T-helper 2 cell (primary cell): ENCODE measurements around the gene PDZD2.
"Not testable (repeated sequence)": the region's sequence is repeated elsewhere in the genome, so short reads cannot be mapped to it uniquely, and the experiment has no call there.

Experiments used
- DNase-seq, 5 experiments: peaks; one replicate each; pipeline versions ENCODE4 v3.0.0 to v3.0.0-alpha.2; 2012 to 2022

Gene PDZD2

GRCh38 chr5:31738199-31738598 lies 99.3 kb downstream of the PDZD2 start:
- DNase-seq = no peak

- DNase-seq = no peak
These were observed 102.6 kb downstream of the PDZD2 start for GRCh38 chr5:31741496-31741895.

- no peak for DNase-seq
These were observed 104.7 kb downstream of the PDZD2 start for GRCh38 chr5:31743678-31744077.

- no peak for DNase-seq
These were observed 109.7 kb downstream of the PDZD2 start for GRCh38 chr5:31748458-31749172.

DNA sequence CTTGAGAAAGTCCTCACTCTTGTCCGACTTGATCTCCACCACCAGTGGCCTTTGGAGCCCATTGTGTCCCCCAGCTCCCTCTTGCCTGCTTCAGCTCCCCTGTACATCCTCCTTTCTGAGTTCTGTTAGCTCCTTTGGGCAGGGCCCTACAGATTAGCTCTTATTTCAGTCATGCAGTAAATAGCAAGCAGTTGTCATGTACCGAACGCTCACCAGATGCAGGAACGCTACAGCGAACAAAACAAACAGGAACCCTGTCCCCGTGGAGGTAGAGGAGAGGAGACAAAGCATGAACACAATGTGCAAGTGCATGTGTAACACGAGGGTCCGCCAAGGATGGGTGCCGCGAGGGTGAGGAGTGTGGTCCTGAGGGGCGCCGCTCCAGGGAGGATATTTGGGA lies 111.3 kb downstream of the PDZD2 start:
- no peak for DNase-seq

DNA sequence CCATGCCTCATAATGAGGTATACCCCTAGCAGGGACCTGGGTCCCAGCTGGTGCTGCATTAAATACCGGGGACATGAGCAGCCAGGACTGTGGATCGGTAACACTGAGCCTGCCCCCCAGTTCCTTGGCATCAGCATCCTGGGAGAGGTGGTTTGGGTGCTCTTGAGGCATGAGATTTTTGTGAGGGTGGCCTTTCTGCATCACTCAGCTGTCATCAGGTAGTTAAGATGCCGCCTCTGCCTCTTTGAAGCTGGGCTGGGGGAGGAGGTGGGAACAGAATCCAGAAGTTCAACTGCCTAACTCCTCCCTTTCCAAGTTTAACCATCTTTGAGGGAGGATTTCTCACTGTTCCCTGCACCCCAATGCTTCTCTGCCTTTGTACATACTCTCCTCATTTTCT lies 112.7 kb downstream of the PDZD2 start:
- no peak for DNase-seq

DNA sequence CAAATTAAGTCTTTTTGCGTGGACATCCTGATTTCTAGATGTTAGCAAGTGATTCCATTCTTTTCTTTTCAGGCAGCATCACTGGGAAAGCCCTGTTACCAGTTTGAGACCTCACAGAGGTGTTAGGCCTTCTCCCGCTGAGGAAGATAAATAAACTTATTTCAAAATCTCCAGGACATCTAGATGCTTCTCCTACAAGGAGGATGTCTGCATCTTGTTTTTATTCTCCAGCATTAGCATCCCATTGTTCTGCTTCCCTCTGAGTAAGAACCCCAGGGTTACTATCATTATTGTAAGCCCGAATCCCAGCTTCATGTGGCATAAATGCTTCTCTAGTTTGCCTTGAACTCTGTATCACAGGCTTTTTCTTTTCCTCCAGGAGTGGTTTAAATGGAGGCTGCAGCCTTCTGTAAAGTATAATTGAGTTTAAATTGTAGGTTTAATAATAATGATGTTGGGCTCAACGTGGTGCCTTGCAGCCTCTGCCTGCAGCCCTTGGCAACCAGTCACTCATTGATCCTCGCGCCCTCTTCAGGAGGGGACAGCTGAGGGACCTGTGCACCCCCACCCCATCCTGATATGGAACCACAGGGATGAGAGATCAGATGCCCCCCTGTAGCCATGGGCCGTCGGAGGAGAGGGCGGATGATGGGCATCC lies 114.9 kb downstream of the PDZD2 start:
- DNase-seq = no peak

DNA sequence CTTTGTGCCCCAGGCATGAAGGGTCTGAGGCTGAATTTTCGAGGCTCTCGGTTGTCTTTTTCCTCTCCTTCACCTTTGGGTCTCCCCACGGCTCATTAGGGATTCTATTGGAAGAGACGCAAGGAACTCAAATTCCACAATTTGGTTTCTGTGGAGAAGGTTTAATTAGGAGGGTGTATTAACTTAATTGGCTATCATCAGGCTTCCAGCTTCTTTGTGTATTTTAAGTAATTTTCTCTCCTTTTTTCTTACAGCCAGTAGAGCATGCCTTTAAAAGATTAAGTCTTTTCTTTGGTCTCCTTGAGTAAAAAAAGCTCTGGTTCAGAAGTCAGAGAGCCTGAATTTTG lies 115.4 kb downstream of the PDZD2 start:
- no peak for DNase-seq

DNA sequence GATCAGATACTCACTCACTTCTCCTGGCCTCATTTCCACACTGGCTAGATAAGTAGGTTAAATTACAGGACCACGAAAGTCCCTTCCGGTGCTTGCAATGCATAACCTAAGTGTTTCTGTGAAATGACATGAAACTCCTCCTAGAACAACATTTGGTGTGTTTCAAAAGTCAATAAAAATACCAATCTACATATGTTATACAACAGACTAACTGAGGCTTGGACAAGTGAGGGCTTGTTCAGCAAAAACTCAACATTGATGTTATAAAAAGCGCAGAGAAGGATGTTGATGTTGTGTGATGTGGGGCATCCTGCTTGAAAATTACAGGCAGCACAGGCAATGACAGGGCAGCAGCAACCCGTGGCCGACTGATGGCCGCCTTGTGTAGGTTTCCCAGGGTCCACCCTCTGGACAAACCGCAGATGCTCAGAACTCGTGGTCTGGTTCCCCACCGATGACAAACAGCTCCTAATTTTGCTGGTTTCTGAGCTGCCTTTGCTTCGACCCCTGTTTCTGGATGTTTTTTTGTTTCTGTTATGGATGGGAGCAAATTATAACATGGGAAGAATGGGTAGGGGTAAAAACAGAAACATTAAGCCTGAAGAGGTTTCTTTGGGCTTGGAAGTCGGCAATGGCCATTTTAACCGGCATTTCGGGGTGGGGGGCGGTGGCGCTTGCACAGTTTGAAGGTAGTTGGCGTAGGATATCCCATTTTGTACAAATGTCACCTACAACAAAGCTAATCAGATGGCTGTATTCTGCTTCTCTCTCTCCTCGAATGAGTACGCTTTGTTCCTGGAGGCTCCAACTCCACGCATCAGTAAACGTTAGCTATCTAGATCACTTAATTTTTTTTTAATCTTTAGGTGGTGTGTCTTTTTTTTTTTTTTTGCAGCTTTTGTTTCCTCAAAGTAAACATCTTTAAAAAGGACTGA lies 116.1 kb downstream of the PDZD2 start:
- DNase-seq = no peak

GRCh38 chr5:31755676-31756230 lies 116.8 kb downstream of the PDZD2 start:
- no peak for DNase-seq

DNA sequence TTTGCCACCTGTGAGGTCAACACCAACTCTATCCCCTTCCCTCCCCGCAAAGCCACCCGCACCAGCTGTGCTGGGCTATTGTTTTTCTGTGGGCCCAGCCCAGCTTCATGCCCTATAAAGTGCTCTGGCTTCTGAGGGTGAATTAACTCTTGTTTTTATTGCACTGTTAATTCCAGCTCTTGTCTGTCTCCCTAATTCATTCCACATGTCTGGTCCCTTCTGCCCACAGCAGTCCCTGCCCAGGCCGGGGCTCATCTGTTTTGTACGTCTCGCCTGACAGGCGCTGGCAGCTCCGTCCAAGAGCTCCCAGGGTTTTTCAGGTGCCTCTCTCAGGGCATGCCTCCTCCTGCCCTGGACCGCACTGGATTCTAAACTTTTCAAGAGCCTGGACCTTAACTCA lies 118.9 kb downstream of the PDZD2 start:
- DNase-seq = no peak

GRCh38 chr5:31758803-31759425 lies 120.0 kb downstream of the PDZD2 start:
- no peak for DNase-seq

DNA sequence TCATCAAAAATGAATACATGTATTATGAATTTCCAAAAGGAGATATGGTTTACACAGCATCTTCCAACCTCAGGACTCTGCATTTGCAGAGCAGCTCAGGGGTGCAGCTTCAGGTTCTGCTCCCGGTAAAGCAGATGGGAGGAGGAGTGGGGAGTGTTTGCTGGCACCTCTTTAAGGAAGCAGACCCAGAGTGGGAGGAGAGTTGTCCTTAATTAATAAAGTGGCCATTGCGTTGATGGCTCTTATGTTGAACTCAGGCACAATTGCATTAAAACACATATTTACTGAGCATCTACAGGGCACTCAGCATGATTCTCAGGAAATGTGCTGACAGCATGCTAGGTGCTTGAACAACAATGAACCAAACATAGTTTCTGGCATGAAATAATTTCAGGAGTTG lies 121.0 kb downstream of the PDZD2 start:
- DNase-seq = no peak

DNA sequence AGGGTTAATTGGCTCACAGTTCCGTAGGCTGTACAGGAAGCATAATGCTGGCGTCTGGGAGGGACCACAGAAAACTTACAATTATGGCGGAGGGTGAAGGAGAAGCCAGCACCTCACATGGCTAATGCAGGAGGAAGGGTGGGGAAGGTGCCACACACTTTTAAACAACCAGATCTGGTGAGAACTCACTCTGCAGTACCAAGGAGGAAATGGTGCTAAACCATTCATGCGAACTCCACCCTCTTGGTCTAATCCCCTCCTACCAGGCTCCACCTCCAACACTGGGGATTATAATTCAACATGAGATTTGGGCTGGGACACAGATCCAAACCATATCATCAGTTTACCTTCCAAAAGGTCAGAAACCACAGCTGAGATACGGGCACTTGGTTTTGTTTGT lies 122.9 kb downstream of the PDZD2 start:
- no peak for DNase-seq

GRCh38 chr5:31763424-31763823 lies 124.5 kb downstream of the PDZD2 start:
- no peak for DNase-seq

DNA sequence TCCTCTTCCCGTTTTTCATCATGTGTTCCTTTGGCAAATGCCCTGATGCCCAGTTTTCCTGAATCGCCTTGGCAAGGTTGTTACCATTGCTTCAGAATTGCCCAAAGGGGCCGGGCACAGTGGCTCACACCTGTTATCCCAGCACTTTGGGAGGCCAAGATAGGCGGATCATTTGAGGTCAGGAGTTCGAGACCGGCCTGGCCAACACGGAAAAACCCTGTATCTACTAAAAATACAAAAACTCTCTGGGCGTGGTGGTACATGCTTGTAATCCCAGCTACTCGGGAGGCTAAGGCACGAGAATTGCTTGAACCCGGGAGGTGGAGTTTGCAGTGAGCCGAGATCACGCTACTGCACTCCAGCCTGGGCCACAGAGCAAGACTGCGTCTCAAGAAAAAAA lies 125.8 kb downstream of the PDZD2 start:
- DNase-seq = not testable (repeated sequence)

DNA sequence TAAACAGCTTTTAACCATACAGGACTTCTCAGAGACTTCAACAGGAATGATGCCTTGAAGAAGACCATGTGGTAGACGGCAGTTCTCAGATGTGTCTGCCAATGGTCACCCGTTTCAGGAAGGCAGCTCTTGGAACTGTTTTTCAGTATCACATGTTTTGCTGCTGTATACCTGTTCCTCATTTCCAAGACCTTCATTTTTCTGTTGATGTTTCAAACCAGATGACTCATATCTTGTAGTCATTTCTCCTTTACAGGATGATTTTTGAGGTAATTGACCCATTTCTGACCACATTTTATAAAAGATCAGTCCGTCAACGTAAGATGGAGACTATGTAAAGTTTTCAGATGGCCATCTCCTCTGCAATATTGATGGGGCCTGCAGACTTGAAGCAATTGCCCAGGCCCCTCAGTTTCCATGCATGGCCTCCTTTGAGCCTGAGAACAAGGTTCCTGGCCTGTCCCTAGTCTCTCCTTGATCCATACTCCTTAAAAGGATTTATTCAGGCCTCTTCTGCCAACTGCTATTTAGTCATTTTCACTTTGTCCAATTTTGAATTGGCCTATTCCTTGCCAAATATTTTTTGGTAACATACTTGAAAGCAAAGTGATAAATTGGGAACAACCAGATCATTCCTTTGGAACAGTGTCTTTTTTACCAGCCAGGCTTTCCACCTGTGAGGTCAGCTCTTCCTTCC lies 128.6 kb downstream of the PDZD2 start:
- DNase-seq = no peak

GRCh38 chr5:31768046-31768445 lies 129.1 kb downstream of the PDZD2 start:
- DNase-seq = no peak

GRCh38 chr5:31768784-31769183 lies 129.9 kb downstream of the PDZD2 start:
- DNase-seq = no peak

DNA sequence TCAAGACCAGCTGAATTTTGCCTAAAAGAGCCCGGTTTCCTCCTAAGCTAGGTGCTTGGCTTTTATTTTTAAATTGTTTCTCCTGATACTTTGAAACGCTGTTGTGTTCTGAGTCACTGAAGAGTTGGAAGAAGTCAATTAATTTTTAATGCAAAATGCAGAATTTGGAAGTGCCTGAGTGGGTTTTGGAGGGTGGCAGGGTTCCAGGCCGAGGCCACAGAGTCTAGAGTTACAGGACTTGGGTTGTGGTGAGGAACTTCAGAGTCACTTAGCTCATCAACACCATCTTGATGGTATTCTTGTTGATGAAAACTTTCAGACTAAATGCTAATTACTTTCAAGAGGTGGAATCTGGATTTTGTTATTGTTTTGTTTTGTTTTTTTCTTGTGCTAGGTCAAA lies 130.6 kb downstream of the PDZD2 start:
- no peak for DNase-seq

DNA sequence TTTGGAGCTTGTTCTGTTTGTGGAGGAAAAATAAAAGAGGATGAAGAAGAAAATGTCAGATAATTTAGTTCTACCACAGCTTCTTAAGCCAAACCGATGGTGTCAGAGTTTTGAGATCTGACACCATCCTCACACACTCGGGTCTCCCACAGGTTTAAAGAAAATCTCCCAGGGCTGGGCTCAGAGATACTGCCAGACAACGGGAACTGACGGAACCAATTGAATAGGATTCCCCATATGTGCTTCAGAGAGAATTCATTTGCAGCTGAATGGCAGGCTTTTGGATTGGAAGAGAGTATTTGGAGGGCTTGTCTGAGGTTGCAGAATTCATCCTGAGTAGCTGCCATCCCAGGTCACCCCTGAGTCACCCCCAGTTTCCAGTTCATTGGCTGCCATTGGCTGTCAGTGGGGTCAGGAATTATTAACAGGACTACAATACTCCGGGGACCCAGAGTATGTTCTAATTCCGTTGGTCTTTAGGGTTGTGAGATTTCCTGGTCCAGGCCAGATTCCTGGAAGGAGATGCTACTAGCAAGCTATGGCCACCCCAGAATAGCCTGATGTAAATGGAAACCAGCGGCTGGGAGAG lies 131.3 kb downstream of the PDZD2 start:
- no peak for DNase-seq

DNA sequence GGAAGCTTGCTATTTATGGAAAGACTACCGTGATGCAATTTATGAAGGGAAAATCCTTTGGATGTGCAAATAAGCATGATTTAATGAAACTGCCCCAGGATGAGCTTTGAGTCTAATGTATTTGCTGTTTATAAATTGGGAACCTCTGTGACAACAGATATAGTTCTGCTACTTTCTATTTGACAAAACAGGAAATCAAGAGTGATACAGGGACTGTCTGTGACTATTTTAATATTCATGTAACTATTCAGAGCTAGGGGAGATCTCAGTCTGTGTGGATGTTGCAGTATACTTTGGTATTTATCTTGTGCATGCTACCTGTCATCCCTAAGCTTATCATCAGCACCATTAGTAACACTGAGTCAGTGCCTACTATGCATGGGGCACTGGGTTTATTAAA lies 132.1 kb downstream of the PDZD2 start:
- no peak for DNase-seq
